ENCODE measurements around the gene HDAC9. TPM values are rescaled to one million over a fixed set of nuclear protein-coding genes. Genes with fewer than 3 reads are reported as not detected.

HDAC9 gene
- total RNA-seq, 1 experiment from 2014 or later, result 7.7 TPM

GRCh38 chr7:18675579-18675978 is 180.0 kb downstream of the HDAC9 start:
- no peak for TF ChIP-seq CTCF (conservative IDR thresholded peaks at IDR 0.05)
- Histone ChIP-seq H3K23me2 (ENCODE audit: insufficient read length, low read depth, low read length, poor library complexity, severe bottlenecking) (no peaks in the 10 kb centered on the region), H4K8ac (replicated peaks; ENCODE audit: insufficient read length, low read depth, low read length) (no peak overlapping the region), H3K27me3 (ENCODE audit: insufficient read depth, low read length) (no peaks in the 10 kb centered on the region), H2BK120ac (ENCODE audit: low read depth, low read length, poor library complexity, severe bottlenecking) (no peak overlapping the region), H3T11ph (ENCODE audit: low read length) (no peak overlapping the region), H2BK12ac (ENCODE audit: insufficient read length, low read depth, low read length) (no peak overlapping the region), H3K79me1 (ENCODE audit: insufficient read depth, low read depth, low read length, poor library complexity, severe bottlenecking) (no peaks in the 10 kb centered on the region), H2BK20ac (ENCODE audit: low read depth, low read length, poor library complexity, severe bottlenecking) (no peak overlapping the region), H2AFZ (ENCODE audit: low read length) (no peak overlapping the region), H3K79me2 (ENCODE audit: insufficient read depth, low read length) (no peaks in the 10 kb centered on the region), H3K4me2 (ENCODE audit: insufficient read depth, insufficient read length, low read length) (no peak overlapping the region), H3K56ac (ENCODE audit: insufficient read length, low read depth, low read length) (no peak overlapping the region), H2BK5ac (ENCODE audit: insufficient read length, low read length) (no peak overlapping the region), H3K27ac (ENCODE audit: insufficient read length, low read depth, low read length) (no peak overlapping the region), H4K5ac (ENCODE audit: insufficient read length, low read depth, low read length) (no peak overlapping the region), H4K91ac (ENCODE audit: insufficient read length, low read depth, low read length) (no peak overlapping the region), H4K20me1 (ENCODE audit: control insufficient read depth, insufficient read depth, insufficient read length) (no peaks in the 10 kb centered on the region), H2AK5ac (ENCODE audit: insufficient read length, low read length) (no peak overlapping the region), H3K14ac (ENCODE audit: insufficient read depth, low read length) (no peak overlapping the region), H3K23ac (ENCODE audit: insufficient read length, low read depth, low read length) (no peak overlapping the region), H3K18ac (ENCODE audit: insufficient read length, low read depth, low read length) (no peak overlapping the region), H3K9me3 (ENCODE audit: control insufficient read depth, low read depth, low read length) (no peaks in the 10 kb centered on the region), H3K9ac (ENCODE audit: extremely low read depth, insufficient read length, low read length) (no peak overlapping the region), H3K4me1 (ENCODE audit: insufficient read depth, low read length) (no peaks in the 10 kb centered on the region), H3K4ac (ENCODE audit: low read depth, low read length) (no peak overlapping the region), H2BK15ac (ENCODE audit: low read depth, low read length) (no peak overlapping the region)
- no peak overlapping the region for H3K4me3 Mint-ChIP-seq
- H3K9me3 Mint-ChIP-seq, result no peaks in the 10 kb centered on the region
- no peaks in the 10 kb centered on the region for H3K36me3 Mint-ChIP-seq (ENCODE audit: insufficient read depth in 1 of 3, low read depth in 3 of 3)
- DNase-seq, result no peak
- no peaks in the 10 kb centered on the region for H3K27me3 Mint-ChIP-seq (ENCODE audit: low read depth)
- peaks cover 0 to 6% of the 10 kb centered on the region in 2 experiments; a peak in 1 of 4 replicates for H3K4me1 Mint-ChIP-seq
- peak overlapping the region in 2 of 3 experiments; percentile 3 to 35; a peak in 2 of 7 replicates for H3K27ac Mint-ChIP-seq
- WGBS (ENCODE audit: extremely low coverage, insufficient read length, low lambda C conversion rate), result no CpG with 5 or more reads among the region's 2 CpGs

Data from H9 (cell line).